Stimulated activated CD8-positive, alpha-beta memory T cell treated with anti-CD3 and anti-CD28 coated beads, Interleukin-15, amount 100 ng/mL, for 48 hours (primary cell): ENCODE results near the gene TMEM236.

Experiments used
- DNase-seq, 2 donors: peaks; one replicate each; pipeline ENCODE4 v3.0.0-alpha.2; 2020; ENCODE audit warnings: low read depth in 2 of 2

TMEM236 gene

DNA sequence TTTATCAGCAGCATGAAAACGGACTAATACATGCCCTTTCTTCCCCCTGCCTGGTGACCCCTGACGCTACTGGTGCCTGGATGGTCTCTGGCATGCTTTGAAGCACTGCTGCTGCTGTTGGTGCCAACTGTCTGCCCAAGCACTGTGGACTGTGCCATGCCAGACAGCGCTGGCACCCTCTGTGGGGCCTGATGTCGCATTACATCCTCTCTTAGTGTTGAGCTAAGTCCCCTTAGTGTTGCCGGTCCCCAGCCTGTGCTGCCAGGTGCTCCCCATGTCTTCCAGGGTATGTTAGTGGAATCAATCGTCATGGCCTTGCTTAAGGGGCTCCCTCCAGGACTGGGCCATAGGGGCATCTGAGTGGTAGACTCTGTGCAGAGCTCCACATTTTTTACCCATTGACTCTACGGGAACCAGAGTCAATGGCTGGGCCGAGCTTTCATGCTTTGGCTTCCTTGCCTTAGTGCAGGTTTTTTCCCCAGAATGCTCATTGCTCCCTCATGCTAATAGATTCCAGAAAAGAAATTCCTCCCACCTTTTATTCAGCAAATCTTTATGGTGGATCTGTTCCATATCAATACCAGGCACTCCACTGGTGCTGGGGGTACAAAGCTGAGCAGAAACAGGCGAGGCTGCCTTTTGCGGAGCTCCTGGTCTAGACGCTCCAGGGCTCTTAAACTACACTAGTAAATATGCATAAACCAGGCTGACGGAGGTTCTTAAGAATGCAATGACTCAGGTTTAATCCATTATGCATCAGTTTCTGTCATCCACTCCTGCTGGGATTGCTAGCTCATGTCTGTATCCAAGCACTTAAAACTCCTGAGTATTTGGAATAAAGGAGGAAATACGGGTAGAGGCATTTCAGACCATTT, 35.3 kb downstream of the TMEM236 start:
- no peak for DNase-seq

DNA sequence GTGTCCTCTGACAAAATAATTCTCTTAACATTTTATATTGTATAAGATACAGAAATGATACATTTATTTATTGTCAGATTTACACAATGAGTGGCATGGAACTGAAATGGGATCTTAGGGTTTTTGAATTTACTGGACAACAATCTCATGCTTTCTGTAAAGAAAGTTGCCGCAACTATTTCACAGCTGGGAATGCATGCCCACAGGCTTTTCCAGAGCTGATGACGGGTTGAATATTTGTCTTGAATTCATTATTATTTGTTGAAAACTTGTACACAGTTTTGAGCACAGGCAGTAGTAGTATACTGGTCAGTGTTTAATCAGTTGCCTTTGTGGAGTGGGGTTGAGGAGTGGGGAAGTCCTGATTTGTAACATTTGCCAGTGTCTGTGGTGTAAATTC, 36.6 kb downstream of the TMEM236 start:
- no peak for DNase-seq

DNA sequence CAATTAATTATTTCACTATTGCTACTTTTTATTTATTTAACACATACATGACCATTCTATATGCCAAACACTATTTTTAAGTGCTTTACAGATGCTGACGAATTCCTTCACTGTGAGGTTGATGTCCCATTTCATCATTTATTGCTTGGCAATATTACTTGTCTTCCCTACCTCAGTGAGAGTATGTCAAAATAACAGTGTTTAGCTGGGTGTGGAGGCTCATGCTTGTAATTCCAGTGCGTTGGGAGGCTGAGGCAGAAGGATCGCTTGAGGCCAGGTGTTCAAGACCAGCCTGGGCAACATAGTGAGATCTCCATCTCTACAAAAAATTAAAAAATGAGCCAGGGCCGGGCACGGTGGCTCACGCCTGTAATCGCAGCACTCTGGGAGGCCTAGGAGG, 37.4 kb downstream of the TMEM236 start:
- DNase-seq, result no peak

DNA sequence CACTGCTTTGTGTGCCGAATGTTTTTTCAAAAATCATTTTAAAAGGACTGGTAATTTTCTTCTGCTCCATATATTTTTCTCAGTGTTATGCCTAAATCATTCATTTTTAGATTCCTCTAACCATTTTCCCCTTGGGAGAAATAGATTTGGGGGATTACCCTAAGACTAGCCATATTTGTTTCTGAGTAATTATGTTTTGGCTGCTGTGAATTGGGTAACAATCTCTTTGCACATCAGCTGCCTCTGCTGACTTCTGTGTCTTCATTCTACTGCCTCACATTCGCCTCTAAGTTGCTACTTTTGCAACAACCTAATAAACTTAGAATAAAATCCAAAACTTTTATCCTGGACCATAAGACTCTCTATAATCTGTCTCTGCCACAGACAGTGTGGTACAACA, 38.6 kb downstream of the TMEM236 start:
- DNase-seq, result no peak

DNA sequence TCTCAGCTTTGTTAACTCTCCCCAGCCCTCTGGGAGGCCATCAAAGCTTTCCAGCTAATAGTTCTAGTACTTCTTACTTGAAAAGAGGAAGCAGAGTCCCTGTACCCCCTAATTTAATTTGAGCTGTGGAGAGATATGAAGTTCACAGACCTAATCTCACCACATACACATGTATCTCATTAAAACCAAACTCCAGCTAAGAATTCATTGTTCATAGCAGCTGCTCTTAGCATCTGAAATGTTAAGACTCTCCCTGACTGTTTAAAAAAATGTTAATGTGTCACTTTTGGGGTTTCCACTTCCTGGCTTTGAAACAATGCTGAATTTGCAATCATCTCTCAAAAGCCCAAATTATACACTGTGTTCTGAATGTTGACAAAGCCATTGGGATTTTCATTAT, 41.0 kb downstream of the TMEM236 start:
- no peak for DNase-seq

DNA sequence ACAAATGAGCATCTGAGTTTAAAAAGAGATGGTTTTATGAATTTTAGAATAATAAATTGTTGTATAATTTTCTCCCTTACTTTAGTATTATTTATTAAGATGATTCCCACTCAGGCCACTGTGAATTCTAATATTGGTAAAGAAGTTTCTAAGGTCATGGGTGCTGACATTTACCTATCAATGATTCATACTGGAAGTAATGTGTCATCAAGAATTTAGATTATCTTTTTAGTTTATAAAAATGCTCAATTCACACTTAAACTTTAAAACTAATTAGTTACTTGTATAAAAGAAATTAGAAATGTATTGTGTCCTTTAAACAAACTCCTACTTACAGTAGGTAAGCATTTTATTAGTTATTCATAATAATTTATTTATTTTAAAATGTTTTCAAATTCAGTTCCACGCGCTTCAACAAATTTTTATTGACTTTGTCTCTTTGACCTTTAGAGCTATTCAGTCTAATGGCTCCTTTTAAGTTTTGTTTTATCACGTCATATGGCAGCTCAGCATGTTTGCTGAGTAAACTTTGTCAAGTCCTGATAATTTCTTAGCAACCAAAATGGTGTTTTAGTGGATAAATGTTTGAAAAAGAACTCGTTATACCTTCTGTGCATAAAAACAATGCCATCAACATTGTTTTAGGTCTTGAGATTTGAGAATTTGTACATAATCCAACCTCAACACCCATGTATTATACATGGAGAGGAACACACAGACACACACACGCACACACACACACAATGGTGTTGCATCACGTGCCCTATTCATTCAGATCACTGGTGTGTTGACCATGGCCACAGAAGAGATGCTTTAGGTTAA, 42.0 kb downstream of the TMEM236 start:
- no peak for DNase-seq

DNA sequence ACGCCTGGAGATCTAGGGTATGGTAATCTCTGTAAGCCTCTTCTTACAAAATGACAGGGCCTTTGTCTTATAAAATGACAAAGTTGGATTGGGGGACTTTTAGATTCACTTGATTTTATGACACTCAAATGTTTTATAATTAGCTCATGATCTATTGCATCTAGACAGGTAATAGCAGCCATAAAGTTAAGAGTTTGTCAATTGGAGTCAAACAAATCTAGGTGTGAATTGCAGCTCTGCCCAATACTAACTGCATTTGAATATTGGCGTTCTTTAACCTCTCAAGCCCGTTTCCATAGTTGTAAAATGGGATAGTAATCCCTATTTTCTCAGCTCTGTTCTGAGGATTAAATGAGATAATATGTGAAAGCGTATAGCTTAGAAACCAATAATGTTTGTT, 43.1 kb downstream of the TMEM236 start:
- no peak for DNase-seq

DNA sequence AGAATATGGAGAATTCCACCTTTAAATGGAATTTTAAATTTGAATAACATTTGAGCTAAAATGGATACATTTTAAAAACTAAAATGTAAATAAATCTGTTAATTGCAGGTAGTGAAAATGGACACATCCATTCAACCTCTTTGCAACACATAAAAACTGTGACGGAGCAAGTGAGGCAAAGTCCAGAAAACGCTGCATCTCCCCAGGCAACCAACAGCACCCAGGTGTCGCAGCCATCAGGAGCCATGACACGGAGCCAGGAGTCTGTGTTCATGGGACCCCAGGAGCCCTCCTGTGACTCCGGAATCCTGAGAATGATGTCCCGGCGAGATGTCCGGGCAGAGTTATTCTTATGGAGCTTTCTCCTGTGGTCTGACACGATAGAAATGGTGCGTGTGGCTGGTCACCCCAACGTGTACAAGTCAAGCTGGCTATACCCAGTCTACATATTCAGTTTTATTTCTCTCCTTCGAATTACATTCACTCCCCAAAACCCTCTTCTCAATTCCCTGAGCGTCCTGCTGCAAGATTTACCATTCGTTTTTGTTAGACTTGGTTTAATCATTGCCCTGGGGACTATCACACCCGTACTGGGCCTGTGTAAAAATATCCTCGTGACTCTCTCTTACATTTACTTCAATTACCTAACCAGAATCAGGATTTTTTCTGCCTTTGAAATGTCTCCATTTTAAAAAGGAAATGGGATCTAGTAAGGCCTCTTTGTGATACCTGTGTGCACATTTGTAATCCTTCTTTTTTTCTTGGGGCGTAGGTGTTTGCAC, 44.0 kb downstream of the TMEM236 start:
- DNase-seq, result no peak

DNA sequence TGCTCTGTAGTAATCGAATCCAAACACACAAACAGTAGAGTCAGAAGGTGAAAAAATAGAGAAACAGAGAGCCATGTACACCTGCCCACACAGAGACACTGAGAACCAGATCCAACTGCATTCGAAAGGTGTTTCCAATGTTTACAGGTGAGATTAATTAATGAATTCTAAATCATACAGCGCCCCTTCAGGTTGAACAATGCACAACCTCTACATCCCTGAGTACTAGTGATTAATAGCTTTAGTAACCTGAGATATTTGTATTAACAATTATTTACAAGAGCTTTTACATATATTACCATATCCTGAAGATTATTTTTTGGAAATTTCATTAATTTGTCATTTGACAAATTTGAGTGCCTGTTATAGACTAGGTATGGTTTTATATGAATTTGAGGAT, 49.5 kb downstream of the TMEM236 start:
- no peak for DNase-seq

DNA sequence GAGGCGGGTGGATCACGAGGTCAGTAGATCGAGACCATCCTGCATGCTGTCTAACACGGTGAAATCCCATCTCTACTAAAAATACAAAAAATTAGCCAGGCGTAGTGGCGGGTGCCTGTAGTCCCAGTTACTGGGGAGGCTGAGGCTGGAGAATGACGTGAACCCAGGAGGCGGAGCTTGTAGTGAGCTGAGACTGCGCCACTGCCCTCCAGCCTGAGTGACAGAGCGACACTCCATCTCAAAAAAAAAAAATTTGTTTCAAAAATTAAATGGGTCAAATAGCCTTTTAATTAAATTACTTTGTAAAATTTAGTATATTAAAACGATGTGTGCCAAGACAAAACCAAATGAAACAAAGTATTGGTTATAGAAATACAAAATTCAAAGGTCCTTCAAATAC, 50.3 kb downstream of the TMEM236 start:
- no peak for DNase-seq

DNA sequence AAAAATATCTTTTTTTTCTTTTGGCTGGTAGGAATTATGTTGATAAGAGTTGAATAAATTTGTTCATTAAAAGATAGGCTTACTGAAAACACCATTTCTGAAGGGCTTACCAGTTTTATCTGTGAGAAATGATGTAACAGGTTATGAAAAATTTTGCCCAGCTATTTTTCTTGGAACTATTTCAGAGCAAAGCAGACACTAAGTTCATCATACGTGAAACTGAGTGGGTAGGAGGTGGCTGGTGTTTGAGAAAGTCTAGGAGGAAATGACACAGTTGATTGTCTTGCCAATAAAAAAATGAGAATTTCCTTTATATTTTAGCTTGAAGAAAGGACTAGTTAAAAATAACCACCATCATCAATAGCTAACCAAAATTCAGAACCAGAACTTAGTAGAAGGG, 51.0 kb downstream of the TMEM236 start:
- DNase-seq, result no peak

DNA sequence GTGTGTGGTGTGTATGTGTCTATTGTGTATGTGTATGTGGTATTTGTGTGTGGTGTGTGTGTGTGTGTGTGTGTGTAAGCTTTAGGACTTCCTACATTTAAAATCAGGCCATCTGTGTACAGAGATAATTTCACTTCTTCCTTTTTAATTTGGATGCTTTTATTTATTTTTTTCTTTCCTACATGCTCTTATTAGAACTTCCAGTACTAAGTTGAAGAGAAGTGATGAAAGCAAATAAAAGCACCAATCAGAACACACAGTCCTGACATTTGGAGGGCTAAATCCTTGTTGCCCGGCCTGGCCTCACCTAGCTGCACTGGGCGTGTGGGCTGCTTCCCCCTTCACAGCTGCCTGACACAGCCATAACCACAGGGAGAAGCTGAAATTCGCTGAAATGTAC, 53.3 kb downstream of the TMEM236 start:
- DNase-seq, result no peak

DNA sequence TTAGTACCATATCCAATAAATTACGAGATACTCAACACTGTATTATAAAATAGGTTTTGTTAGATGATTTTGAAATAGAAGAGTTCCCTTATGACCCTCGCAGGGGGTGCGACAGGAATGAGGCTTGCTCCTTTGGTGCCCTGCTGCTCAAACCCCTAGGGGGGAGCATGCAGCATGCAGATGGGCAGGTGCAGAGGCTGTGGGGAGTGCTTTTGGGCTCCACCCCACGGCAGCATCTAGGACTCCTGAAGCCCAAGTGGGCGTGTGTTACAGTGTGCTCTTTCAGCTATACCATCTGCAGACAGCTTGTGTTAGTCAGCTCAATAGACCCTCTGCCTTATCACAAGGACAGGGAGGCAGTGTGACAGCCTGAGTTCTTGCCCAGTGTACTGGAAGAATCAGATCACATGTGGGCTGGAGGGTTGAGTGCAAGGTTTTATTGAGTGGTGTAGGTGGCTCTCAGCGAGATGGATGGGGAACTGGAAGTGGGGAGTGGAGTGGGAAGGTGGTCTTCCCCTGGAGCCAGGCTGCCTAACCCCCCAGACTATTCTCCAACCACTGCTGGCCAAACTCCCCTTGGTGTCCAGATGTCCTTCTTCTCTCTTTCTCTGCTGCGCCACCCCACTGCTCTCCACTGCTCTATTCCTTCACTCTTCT, 54.0 kb downstream of the TMEM236 start:
- DNase-seq, result peak in 1 of 2 donors; percentile 20

DNA sequence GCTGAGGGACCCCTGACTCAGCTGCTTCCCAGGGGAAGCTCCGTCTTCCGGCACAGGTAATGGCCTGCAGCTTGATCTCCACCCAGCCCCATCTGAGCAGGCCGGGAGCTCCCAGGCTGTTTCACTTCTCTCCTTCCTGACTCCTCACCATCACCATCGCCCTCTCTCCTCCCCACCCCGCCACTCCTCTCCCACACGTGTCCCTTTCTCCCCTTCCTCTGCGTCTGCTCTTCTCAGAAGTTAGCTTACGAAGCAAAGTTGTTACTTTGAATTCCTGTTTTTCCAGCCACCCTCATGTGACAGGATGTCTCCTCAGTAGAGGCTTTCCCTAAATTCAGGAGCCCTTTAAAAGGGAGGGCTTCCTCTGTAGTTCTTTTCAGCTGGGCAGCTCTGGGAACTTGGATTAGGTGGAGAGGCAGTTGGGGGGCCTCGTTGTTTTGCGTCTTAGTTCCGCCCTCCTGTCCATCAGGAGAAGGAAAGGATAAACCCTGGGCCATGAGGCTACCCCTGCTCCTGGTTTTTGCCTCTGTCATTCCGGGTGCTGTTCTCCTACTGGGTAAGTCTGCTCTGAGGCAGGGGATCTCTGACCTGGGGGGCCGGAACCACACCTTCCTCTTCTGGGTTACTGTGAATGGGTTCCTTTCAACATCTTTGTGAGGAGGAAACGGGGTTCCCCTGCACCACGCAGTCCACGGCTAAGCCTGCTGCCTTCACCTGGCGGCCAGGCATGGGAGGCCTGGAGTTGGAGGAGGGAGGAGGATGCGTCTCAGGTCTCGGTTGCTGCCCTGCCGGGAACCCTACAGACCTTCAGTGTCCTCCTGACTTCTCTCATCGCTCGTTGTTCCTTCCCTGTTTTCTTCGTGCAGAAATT, 57.2 kb downstream of the TMEM236 start, which contains the start of gene MRC1:
TSS of gene MRC1 (plus strand) at position 378 of the 871 bp plus-strand sequence. CDS start at position 496, 118 bp downstream.
- DNase-seq, result no peak

DNA sequence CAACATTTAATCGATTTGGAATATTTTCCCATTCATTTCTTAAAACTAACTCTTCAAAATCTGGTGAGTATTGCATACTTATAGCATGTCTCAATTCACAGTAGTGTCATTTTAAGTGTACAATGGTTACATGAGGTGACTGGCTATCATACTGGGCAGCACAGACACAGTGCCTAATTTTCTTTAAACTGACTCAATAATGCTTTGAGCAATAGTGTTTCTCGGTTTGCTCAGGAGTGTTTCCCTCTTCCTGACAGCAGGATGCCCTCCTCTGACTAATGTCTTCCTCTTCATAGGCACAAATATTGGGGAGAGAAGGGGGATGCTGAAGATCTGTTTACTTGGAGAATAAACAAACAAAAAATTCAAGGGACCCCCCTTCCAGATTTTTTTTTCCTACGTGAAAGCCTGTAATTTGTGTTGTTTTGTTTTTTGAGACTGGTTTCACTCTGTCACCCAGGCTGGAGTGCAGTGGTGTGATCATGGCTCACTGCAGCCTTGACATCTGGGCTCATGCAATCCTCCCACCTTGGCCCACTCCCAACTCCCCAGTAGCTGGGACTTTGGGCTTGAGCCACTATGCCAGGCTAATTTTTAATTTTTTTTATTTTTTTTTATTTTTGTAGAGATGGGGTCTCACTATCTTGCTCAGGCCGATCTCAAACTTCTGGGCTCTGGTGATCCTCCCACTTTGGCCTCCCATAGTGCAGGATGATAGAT, 59.3 kb downstream of the TMEM236 start:
- DNase-seq, result no peak

DNA sequence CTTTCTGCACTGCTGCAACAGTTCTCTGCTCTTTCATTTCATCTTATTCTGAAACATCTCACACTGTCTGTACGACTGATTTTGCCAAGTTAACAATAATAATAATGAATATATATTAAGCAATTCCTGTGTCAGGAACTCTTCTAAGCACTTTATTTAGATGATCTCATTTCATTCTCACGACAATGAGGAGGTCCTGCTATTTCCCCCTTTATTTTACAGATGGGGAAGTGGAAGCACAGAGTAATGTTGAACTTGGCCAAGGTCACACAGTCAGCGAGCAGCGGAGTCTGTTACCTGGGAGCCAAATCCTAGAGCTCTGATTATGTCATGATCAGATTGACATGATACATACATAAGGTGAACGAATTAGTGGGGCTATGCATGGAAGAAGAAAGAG, 63.0 kb downstream of the TMEM236 start:
- no peak for DNase-seq

DNA sequence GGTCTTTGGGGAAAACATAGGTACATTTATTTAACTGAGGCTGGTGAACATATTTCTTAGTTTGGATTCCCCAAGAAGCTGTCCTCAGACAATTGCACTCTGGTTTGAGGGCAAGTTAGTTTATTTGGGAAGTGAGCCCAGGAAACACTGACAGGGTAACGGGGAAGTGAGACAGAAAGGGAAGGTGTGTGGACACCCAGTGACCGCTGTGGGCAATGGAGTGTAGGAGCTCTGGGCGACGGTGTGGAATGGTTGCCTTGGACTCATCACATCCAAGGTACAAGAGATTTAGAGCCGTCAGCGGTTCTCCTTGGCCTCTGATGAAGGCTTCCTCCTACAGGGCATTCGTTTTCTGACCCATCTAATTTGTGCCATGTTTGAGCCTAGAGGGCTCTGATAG, 64.2 kb downstream of the TMEM236 start:
- no peak for DNase-seq

DNA sequence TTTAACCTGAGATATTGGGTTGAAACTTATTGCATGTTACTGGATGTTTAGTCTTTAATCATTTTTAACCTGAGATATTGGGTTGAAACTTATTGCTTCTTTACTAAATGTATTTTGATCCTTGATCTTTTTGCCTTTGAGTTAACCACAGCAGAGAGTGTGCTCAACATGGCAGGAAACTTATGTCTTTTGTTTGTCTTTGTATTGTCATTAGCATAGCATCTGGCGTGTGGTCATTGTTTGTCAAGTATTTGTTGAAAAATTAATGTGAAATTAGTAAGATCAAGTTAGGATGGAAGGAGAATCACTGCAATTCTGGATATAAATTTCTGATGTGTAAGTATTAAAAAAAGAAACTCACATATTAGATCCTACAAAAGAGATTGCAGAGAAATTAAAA, 65.3 kb downstream of the TMEM236 start:
- DNase-seq, result no peak

DNA sequence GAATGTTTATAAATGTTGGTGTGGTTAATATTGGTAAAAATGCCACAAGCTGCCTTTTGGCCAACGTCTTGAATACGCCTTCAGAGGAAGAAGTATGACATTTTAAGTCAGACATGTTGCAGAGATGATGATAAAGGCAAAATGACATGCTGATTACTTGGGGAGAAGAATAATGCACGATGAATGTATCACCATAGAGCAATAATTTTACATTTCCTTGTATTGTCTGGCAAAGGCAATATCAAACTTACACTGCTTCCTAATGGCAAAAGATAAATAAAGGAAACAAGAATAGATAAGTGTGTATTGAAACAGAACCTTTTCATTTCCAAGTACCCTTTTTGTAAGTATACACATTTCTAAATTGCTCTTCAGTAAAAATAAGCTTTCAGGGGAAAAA, 65.8 kb downstream of the TMEM236 start:
- DNase-seq, result no peak

DNA sequence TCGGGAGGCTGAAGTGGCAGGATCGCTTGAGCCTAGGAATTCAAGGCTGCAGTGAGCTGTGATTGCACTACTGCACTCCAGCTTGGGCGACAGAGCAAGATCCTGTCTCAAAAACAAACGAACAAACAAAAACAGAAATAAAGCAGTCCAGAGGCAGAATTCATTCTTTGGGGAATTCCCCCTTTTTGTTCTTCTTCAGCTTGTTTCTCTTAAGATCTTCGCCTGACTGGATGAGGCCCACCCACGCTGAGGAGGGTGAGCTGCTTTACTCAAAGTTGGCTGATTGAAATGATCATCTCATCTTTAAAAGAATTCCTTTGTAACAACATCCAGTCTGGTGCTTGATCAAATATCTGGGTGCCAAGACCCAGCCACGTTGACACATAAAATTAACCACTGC, 67.8 kb downstream of the TMEM236 start:
- no peak for DNase-seq
